ENCODE results near the gene ZNF516. TPM values are rescaled to one million over a fixed set of nuclear protein-coding genes. Genes with fewer than 3 reads are reported as not detected.

ZNF516 gene
- total and polyA plus RNA-seq, 10 of the 15 experiments (the other 5 are each of a cell fraction or from before 2014, with no cell fraction given) = 2.0 to 32.0 (median 8.3) TPM

- TF ChIP-seq ZNF592 (IDR thresholded peaks at IDR 0.05) (no peak), NBN (IDR thresholded peaks at IDR 0.05) (no peak), HDGF (IDR thresholded peaks at IDR 0.05) (no peak), CREM (IDR thresholded peaks at IDR 0.05; ENCODE audit: low read depth) (no peak), SUPT20H (IDR thresholded peaks at IDR 0.05; ENCODE audit: borderline replicate concordance, control insufficient read depth, low read depth, low read length) (no peak)
Measured at GRCh38 chr18:76373297-76373696, 121.7 kb downstream of the ZNF516 start (continued).

GRCh38 chr18:76371301-76372203, 123.5 kb downstream of the ZNF516 start:
- Histone ChIP-seq H2AFZ (ENCODE audit: control insufficient read depth, low read depth, low read length) (no peak overlapping the region), H3K36me3 (ENCODE audit: control insufficient read depth in 2 of 2, insufficient read depth in 2 of 2, low read length in 1 of 2) (peaks cover 13 to 16% of the 10 kb centered on the region in 2 experiments), H3K4me2 (ENCODE audit: control insufficient read depth, insufficient read depth) (no peak overlapping the region), H3K9me3 (replicated peaks; ENCODE audit: control insufficient read depth, insufficient read depth, low read length) (no peaks in the 10 kb centered on the region), H3K27me3 (replicated peaks in 1 of 2; ENCODE audit: control insufficient read depth in 2 of 2, insufficient read depth in 2 of 2, low read length in 1 of 2) (no peaks in the 10 kb centered on the region), H3K27ac (ENCODE audit: control insufficient read depth, insufficient read depth) (no peak overlapping the region), H3K9ac (ENCODE audit: control insufficient read depth, insufficient read depth, low read length) (no peak overlapping the region), H4K20me1 (ENCODE audit: control insufficient read depth, insufficient read depth) (peaks cover 5% of the 10 kb centered on the region; the same call in 1 of the 2 replicates), H3K79me2 (ENCODE audit: control insufficient read depth, insufficient read depth, low read length) (peaks cover 3% of the 10 kb centered on the region), H3K4me1 (ENCODE audit: control insufficient read depth, insufficient read depth, low read length) (peaks cover 22% of the 10 kb centered on the region), H3K4me3 (no peak overlapping the region)
- ATAC-seq (no peak), FAIRE-seq (no peak), DNase-seq (ENCODE audit: low read depth, low spot score) (no peak)
- intact Hi-C loops (cut with micrococcal nuclease; ENCODE audit: unreplicated experiment) = no loop called here
- WGBS (ENCODE audit: insufficient coverage, insufficient replicate concordance, low lambda C conversion rate, missing lambda C conversion rate) = 94% methylated on average over 32 of the region's 43 CpGs
- in situ Hi-C loops (cut with MboI) = loop anchor here (25.0 kb wide), 1 partner anchor 1734 kb away; no protein-coding TSS in a partner anchor
- no peak for TF ChIP-seq TAF1 (IDR thresholded peaks at IDR 0.05; ENCODE audit: borderline replicate concordance, low read depth, low read length)
- no peak for TF ChIP-seq E2F8 (IDR thresholded peaks at IDR 0.05; ENCODE audit: low read depth, partially characterized antibody)
- CTCF ChIA-PET = interaction anchor here (1.4 kb wide), 1 partner anchor 27 kb away, joined by 3 read pairs; no protein-coding TSS in a partner anchor
- SMC1A ChIA-PET (ENCODE audit: uncharacterized antibody, unreplicated experiment) = no interaction called here
- POLR2A ChIA-PET = no interaction called here
- RAD21 ChIA-PET (ENCODE audit: unreplicated experiment) = no interaction called here
- BruUV-seq (replicated peaks) = no TSS peak

Data from GM12878 (cell line).